ENCODE results near the gene CDHR5. TPM values are rescaled to one million over a fixed set of nuclear protein-coding genes. Genes with fewer than 3 reads are reported as not detected.

CDHR5 gene
- total and polyA plus RNA-seq, 9 of the 15 experiments (the other 6 are each of a cell fraction or from before 2014, with no cell fraction given): 0.16 TPM; not detected in 8

GRCh38 chr11:637333-637592 lies 12.5 kb upstream of the CDHR5 start:
- FAIRE-seq: no peak
- Histone ChIP-seq H4K20me1 (replicated peaks; ENCODE audit: control insufficient read depth, insufficient read depth, low read length) (no peaks in the 10 kb centered on the region), H3K4me1 (replicated peaks in 1 of 2; ENCODE audit: control insufficient read depth in 2 of 2, insufficient read depth in 2 of 2, low read length in 2 of 2) (peaks cover 0 to 17% of the 10 kb centered on the region in 2 experiments; a peak in 2 of 5 replicates), H2AFZ (ENCODE audit: low read depth, low read length) (no peak overlapping the region), H3K9me3 (replicated peaks; ENCODE audit: control insufficient read depth, insufficient read depth, low read depth, low read length) (no peaks in the 10 kb centered on the region), H3K79me2 (ENCODE audit: control insufficient read depth, insufficient read depth, low read length) (peaks cover 2% of the 10 kb centered on the region; the same call in 1 of the 3 replicates), H3K4me3 (no peak overlapping the region), H3K36me3 (ENCODE audit: control insufficient read depth, insufficient read depth, low read length) (peaks cover 43% of the 10 kb centered on the region; the same call in 2 of the 3 replicates), H3K9ac (ENCODE audit: insufficient read depth in 1 of 2, low read depth in 2 of 2, low read length in 2 of 2) (no peak overlapping the region), H3K9me1 (ENCODE audit: control insufficient read depth, insufficient read depth, low read length) (no peaks in the 10 kb centered on the region), H3K27me3 (ENCODE audit: control insufficient read depth in 2 of 2, insufficient read depth in 2 of 2, low read length in 2 of 2) (no peaks in the 10 kb centered on the region), H3K27ac (ENCODE audit: extremely low read depth, low read depth, low read length) (no peak overlapping the region), H3K4me2 (ENCODE audit: insufficient read depth, low read length) (no peak overlapping the region)
- 100% methylated on average over 4 of the region's 34 CpGs for WGBS (ENCODE audit: insufficient coverage, low coverage, missing lambda C conversion rate)
- in situ Hi-C loops (cut with MboI): no loop called here
- ChIA-PET CTCF (ENCODE audit: low intra/inter-chr PET ratio) (no interaction called here), POLR2A (no interaction called here)
- no TSS peak for BruUV-seq (replicated peaks)
- DNase-seq (ENCODE audit: extremely low read depth in 1 of 4, low spot score in 3 of 4): no peak
- no peak for ATAC-seq
- intact Hi-C loops (cut with micrococcal nuclease): no loop called here
- TF ChIP-seq KDM4B (IDR thresholded peaks at IDR 0.05; ENCODE audit: borderline replicate concordance in 2 of 2, low read depth in 1 of 2) (no peak), NFE2L1 (tag; IDR thresholded peaks at IDR 0.05; ENCODE audit: borderline replicate concordance, low read depth) (no peak), THAP7 (CRISPR knock-in tag; IDR thresholded peaks at IDR 0.05) (no peak), CTCFL (IDR thresholded peaks at IDR 0.05; ENCODE audit: borderline replicate concordance, insufficient read depth, low read depth, low read length, poor library complexity, severe bottlenecking) (no peak), ZFP1 (CRISPR knock-in tag; IDR thresholded peaks at IDR 0.05) (no peak), ARNT (IDR thresholded peaks at IDR 0.05) (no peak), ZNF696 (CRISPR knock-in tag; conservative IDR thresholded peaks at IDR 0.05) (no peak), XRCC4 (IDR thresholded peaks at IDR 0.05; ENCODE audit: extremely low read depth, insufficient read depth, insufficient read length) (no peak), BRD9 (IDR thresholded peaks at IDR 0.05; ENCODE audit: low read depth, partially characterized antibody) (no peak), HCFC1 (IDR thresholded peaks at IDR 0.05; ENCODE audit: low read depth, low read length) (no peak), SRSF7 (optimal IDR thresholded peaks at IDR 0.05; ENCODE audit: low read depth, low read length) (no peak), ZNF592 (IDR thresholded peaks at IDR 0.05) (no peak)
- TF ChIP-seq, protein P1, sequence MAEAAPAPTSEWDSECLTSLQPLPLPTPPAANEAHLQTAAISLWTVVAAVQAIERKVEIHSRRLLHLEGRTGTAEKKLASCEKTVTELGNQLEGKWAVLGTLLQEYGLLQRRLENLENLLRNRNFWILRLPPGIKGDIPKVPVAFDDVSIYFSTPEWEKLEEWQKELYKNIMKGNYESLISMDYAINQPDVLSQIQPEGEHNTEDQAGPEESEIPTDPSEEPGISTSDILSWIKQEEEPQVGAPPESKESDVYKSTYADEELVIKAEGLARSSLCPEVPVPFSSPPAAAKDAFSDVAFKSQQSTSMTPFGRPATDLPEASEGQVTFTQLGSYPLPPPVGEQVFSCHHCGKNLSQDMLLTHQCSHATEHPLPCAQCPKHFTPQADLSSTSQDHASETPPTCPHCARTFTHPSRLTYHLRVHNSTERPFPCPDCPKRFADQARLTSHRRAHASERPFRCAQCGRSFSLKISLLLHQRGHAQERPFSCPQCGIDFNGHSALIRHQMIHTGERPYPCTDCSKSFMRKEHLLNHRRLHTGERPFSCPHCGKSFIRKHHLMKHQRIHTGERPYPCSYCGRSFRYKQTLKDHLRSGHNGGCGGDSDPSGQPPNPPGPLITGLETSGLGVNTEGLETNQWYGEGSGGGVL (CRISPR knock-in tag; IDR thresholded peaks at IDR 0.05): no peak
